GM19193 (cell line): ENCODE data around the gene GPR35.

Experiments
- POLR2A ChIP-seq: IDR thresholded peaks from 4 replicates; pipeline ENCODE4 v1.6.1; 2011; ENCODE audit not compliant: insufficient read depth, insufficient read length; ENCODE audit errors: extremely low read depth

Gene GPR35

GRCh38 chr2:240624950-240625621 is at the start of gene GPR35:
Gene GPR35 (plus strand): TSS chr2:240625480. CDS start chr2:240629953, 4,473 bp downstream.
- no peak for TF ChIP-seq POLR2A

- no peak for TF ChIP-seq POLR2A
These were observed 49.2 kb upstream of the GPR35 start for GRCh38 chr2:240576036-240576435.

GRCh38 chr2:240576436-240577205 is 48.7 kb upstream of the GPR35 start:
- TF ChIP-seq POLR2A: no peak

- no peak for TF ChIP-seq POLR2A
These were observed 47.8 kb upstream of the GPR35 start for GRCh38 chr2:240577281-240578109.

GRCh38 chr2:240578110-240578450 is 47.2 kb upstream of the GPR35 start:
- TF ChIP-seq POLR2A: no peak

- no peak for TF ChIP-seq POLR2A
These were observed 46.8 kb upstream of the GPR35 start for GRCh38 chr2:240578488-240578887.

- no peak for TF ChIP-seq POLR2A
These were observed 46.1 kb upstream of the GPR35 start for GRCh38 chr2:240579071-240579762.

GRCh38 chr2:240579771-240580614 is 45.3 kb upstream of the GPR35 start:
- TF ChIP-seq POLR2A: no peak

GRCh38 chr2:240581811-240582210 is 43.5 kb upstream of the GPR35 start:
- TF ChIP-seq POLR2A: no peak

GRCh38 chr2:240582781-240583180 is 42.5 kb upstream of the GPR35 start:
- no peak for TF ChIP-seq POLR2A

GRCh38 chr2:240583774-240584173 is 41.5 kb upstream of the GPR35 start:
- TF ChIP-seq POLR2A: no peak

- peak; percentile 67 for TF ChIP-seq POLR2A
These were observed 40.7 kb upstream of the GPR35 start for GRCh38 chr2:240584486-240585031.

GRCh38 chr2:240585101-240585500 is 40.2 kb upstream of the GPR35 start:
- TF ChIP-seq POLR2A: peak; percentile 10

- TF ChIP-seq POLR2A: no peak
These were observed 39.5 kb upstream of the GPR35 start for GRCh38 chr2:240585681-240586197.

- TF ChIP-seq POLR2A: peak; percentile 94
These were observed 38.9 kb upstream of the GPR35 start, which contains the start of gene CAPN10 for GRCh38 chr2:240586198-240586918. Gene CAPN10 (plus strand): TSS chr2:240586734. CDS start chr2:240586912, 178 bp downstream.
